GM19193 (cell line): ENCODE results near the gene COL26A1.

ENCODE experiments used
- POLR2A ChIP-seq: IDR thresholded peaks from 4 replicates; pipeline ENCODE4 v1.6.1; 2011; ENCODE audit not compliant: insufficient read depth, insufficient read length; ENCODE audit errors: extremely low read depth

COL26A1 gene

DNA sequence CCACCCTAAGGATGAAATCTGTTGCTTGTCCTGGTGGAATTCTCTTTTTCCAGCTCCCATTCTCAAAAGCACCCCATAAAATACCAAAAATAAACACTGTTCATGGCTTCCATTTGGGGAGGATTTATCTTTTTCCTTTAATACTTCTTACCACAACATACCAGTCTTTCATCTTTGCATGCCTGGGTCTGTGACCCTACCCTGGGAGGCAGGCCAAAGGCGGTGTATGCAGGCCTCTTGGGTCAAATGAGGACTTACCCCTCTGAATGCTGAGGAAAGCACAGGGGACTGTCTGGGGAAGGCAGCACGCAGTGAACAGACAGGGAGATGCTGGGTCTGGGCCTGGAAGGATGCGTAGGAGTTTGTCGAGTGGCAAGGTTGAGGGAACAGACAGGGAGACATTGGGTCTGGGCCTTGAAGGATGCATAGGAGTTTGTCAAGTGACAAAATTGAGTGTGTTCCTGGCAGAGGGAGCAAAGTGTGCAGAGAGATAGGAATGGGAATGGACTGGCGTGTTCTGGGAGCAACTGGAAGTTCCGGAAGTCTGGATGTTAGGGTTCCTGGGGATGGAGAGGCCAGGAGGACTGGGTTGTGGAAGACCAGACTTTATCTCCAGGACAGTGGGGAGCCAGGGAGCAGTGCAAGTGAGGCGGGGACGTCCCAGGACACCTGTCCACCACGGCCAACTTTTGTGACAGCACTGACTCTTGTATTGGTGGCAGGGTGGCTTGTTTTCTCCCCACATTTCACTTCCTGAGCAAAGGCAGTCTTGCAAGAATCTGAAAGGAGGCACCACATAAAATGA, 225.7 kb downstream of the COL26A1 start:
- TF ChIP-seq POLR2A = no peak

DNA sequence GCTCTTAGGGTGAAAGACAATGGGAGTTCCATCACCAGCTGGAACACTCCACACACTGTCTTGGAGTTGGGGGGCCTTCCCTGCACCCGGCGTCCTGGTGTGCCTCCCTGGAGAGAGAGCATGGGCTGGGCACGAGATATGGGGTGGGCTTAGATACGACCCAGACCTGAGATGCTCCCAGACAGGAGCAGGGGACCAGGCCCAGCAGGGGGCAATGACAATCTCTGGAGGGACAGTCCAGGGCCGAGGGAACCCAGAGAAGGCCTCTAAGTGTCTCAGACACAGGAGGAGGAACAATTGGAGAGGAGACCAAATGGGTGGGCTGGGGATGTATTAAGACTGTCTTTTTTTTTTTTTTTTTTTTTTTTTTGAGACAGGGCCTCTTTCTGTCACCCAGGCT, 226.4 kb downstream of the COL26A1 start:
- no peak for TF ChIP-seq POLR2A

DNA sequence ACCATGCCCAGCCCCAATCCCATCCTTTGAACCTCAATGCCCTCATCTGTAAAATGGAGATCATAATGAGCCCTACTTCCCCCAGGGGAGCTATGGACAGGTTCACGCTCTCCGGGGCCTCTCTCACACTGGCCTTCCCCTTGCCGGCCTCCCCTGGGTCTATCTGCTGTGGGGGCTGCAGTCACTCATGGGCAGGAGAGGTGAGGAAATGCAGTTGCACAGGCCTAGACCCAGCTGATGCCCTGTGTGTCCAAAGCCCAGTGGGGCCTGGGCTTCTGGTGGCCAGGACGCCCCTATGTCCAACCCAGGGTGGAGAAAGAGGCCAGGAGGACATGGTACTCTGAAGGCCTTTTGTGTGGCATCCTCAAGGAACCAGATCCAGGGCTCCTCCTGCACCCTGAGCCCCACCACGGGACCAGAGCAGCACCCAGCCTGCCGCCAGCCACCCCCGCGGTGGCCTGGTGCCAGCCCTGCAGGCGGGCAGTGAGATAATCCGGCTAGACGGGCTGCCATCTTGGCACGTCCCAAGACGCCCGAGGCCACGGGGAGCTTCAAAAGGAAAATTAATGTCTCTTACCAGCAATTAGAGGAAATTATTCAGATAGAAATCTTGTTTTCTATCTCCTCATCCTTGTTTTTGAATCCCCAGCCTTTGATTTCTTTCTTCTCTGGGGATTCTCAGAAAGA, 227.4 kb downstream of the COL26A1 start:
- no peak for TF ChIP-seq POLR2A

DNA sequence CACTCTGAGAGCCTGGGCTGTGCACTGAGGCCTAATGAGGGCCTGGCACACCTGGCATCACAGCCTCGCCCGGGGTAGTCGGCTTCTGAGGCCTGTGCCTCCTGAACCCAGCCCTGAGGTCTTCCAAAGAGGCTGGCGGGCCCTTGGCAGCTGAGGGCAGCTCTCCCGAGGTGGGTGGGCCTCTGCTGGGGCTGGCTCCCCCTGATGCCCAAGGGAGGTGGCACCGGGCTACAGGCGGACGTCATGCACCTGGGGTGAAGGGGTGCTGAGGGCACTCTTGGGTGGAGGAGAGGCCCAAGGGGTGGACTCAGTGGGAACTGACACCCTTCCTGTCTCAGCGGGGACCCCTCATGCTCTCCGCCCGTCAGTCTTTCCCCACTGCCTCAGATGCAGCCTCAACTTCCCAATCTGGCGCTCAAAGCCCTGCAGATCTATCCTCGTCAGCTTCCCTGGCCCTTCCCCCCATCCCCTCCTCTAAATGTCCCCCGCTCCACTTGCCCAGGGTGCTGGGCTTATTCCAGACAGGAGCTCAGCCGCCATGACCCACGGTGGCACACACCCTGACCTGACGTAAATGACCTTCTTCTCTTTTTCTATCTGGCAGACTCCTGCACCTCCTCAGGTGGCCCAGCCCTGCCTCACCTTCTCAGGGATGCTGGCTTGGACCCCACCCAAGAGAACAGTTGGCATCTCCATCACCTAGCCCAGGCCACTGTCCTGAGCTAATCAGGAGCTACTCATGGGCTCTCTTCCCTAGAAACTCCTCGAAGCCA, 228.2 kb downstream of the COL26A1 start:
- no peak for TF ChIP-seq POLR2A

DNA sequence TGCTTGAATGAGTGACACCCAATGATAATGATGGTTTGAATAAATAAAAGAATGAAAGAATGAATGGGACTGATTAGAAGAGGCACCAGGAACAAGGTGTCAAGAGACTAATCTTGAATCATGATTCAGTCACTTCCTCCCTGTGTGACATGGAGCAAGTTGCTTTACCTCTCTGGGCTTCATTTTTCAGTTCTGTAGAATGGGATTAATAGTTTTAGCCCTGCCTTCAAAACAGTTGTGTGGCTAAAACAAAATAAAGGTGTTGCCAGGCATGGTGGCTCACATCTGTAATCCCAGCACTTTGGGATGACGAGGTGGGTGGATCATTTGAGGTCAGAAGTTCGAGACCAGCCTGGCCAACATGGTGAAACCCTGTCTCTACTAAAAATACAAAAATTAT, 228.8 kb downstream of the COL26A1 start:
- no peak for TF ChIP-seq POLR2A

DNA sequence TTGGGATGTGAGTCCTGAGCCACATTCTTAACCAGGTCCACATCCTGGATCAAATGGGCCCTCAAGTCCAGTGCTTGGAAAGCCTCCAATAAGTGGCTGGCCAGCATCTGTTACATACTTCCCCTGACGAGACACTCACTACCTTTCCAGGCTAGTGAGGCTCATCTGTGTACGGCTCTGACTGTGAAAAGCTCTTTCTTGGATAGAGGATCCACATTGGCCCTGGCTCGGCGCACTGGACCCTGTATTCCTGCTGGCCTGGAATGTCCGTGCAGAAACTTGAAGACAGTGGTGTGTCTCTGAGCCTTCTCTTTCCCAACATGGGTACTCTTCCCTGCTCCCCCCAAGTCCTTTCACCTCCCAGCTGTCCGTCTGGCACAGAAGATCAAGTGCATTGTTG, 230.9 kb downstream of the COL26A1 start:
- no peak for TF ChIP-seq POLR2A

DNA sequence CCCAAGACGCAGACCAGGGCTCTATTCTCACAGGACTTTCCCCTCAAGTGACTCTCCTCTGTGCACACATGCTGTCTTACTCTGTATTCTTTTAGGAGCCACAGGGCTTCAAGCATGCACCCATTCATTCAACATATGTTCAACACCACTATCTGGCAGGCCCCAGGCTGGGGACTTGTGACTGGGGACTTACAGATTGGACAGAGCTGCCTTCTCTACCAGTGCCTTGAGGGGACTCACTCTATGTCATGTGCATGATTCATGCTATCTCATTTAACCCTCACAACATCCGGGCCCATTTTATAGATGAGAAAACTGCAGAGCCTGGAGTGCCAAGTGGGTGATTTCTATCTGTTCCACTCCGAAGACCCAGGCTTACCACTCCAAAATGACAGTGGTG, 232.1 kb downstream of the COL26A1 start:
- TF ChIP-seq POLR2A = no peak

DNA sequence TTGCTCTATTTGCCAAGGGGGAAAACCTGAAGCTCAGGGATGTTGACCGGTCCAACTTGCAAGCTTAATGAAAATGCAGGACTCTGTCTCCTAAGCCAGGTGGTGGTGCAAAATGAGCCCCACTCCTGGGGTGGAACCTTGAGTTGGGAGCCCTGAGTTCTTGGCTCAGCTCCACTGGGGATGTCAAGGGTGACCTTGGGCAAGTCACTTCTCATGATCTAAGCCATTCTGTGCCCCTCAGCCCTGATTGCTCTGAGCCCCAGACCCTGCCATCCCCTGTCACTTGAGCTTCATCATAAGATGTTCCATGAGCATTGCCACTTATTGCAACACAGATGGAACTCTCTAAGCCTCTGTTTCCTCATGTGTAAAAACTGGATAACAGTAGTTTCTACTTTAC, 232.6 kb downstream of the COL26A1 start:
- TF ChIP-seq POLR2A = no peak

DNA sequence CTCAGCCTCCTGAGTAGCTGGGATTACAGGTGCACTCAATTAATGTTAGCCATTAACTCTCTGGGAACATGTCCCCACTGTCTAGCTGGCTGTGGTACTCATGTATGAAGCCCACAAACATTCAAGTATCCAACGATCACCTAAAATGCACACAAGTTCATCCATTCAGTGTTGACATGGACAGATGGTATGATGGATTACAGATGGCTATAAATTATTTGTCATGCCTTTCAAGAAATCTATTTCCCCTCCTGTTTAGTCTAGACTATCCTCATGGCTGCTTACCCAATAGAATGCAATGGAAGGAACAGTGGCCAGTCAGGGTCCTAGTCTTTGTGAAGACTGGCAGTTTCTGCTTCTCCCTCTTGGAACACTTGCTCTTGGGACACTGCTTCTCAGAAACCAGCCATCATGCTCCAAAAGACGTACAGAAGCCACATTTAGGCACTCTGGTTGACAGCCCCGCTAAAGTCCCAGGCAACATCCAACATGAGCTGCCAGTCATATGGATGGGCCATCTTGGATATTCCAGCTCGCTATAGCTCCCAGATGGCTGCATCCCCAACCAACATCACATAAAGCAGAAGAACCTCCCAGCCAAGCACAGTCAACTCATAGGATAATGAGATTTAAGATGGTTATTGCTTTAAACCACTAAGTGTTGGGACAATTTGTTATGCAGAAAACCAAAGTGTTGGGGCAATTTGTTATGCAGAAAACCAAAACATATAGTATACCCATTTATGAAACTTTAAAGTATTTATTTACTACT, 233.3 kb downstream of the COL26A1 start:
- TF ChIP-seq POLR2A = no peak

DNA sequence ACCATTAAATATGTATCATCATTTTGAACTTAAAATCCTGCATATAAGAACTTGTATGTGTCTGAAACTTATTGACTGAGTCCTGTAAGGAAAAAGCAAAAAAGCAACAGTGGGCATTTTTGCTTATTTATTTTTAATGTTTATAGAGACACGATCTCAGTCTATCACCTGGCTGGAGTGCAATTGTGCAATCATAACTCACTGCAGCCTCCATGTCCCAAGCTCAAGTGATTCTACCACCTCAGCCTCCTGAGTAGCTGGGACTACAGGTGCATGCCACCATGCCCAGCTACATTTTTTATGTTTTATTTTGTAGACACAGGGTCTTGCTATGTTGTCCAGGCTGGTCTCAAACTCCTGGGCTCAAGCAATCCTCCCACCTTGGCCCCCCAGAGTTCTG, 234.2 kb downstream of the COL26A1 start:
- TF ChIP-seq POLR2A = no peak

DNA sequence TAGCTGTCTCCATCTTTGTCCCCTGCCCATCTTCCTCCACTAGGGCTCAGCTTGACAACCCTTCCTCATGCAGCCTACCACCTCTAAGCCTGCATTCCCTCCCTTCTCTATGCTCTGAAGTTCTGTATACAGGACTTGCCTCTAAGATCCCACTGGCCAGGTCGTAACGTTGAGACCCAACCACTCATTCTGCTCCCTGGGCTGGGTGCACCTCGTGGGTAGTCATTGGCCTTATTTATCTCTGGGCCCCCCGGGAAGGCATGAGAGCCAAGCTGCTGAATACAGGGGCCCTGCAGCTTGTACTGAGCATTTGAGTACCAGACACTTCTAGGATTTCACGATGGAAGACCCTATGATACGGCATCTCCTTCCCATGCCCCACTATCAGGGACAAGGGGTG, 235.3 kb downstream of the COL26A1 start:
- no peak for TF ChIP-seq POLR2A

DNA sequence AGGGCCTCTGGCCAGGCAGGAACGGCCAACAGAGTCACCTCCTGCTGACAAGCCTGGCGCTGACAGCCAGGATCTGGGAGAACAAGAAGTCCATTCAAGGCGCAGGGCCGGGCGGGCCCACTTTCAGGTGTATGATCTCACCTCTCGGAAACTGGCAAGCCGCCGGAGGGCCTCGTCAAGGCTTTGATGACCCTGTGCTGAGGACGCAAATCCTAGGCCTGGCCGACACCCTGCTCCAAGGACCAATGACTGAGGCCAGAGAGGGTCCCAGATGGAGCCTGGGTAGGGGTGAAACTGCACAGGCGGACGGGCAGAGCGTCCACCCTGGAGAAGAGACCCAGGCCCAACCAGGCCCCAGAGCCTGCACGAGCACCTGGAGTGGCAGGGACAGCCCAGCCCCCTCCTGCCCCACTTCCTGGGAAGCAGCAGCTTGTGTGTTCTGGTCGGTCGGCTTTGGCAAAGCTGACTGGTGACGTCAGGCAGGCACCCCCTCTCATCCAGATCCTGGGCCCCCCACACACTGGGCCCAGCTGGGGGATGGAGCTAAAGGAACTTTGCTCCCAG, 235.8 kb downstream of the COL26A1 start:
- TF ChIP-seq POLR2A = no peak

DNA sequence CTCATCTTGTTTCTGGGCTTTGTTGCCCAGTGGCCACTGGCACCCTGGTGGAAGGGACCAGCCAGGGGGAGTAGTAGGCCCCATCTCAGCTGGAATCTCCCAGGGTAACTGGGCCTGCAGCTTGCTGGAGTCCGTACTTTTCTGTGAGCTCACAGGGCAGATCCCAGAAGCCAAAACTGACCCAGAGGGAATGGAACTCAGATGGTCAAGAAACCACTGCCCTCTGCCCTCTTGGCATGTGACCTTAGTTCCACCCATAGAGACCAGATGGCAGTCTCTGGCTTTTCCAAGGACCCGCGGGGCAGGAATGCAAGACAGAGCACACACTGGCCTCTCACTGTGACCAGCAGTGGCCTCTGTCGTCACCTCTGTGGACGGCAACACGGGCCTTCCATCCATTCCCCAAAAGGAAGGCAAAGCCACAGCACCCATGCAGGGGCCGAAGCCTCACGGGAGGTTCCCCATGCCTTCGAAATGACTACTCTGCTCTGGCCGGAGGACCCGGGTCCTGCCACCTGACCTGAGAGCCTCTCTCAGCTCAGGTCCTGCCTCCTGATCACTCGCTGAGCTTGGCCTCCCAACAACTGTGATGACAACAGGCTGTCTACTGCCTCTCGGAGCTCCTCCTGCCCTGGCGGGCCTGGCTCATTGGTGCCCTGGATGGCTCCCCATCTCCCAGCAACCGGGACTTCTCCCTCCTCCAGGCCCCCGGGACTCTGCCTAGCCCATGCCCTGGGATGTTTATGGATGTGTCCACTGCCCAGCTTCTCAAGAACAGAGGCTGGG, 236.5 kb downstream of the COL26A1 start:
- TF ChIP-seq POLR2A = no peak

DNA sequence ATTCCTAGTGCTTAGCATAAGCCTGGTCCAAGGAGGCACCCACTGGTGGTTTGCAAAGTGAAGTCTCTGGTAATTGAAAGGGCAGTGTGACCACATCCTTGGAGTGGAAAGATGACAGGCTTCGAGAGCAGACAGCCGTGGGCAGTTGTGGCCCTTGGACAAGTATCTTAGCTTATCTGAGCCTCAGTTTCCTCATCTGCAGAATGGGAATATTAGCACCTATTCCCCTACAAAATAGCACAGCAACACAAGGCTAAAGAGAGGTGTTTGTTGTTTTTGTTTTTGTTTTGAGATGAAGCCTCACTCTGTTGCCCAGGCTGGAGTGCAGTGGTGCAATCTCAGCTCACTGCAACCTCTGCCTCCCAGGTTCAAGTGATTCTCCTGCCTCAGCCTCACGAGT, 237.1 kb downstream of the COL26A1 start:
- TF ChIP-seq POLR2A = no peak
